WERI-Rb-1 (cell line): ENCODE measurements around the gene IGSF8.

Source experiments
- DNase-seq: peaks from one replicate; pipeline ENCODE4 v3.0.0-alpha.2; 2020
- H3K27ac ChIP-seq: fragments of 250-450 bp; sonication (Bioruptor Pico); 2 replicates; pipeline ENCODE4 v1.5.1; 2020; ENCODE audit warnings: mild to moderate bottlenecking, moderate library complexity
- H3K27me3 ChIP-seq: fragments of 250-450 bp; sonication (Bioruptor Pico); 2 replicates; pipeline ENCODE4 v1.5.1; 2021; ENCODE audit warnings: mild to moderate bottlenecking, low read depth, moderate library complexity; ENCODE audit not compliant: insufficient read depth, severe bottlenecking
- H3K36me3 ChIP-seq: fragments of 250-450 bp; sonication (Bioruptor Pico); 2 replicates; pipeline ENCODE4 v1.5.1; 2020; ENCODE audit warnings: mild to moderate bottlenecking, moderate library complexity
- H3K4me3 ChIP-seq: 2 replicates; pipeline ENCODE4 v1.5.1; 2011; ENCODE audit warnings: low read depth, mild to moderate bottlenecking, control low read depth, low read length
- H3K9me3 ChIP-seq: fragments of 250-450 bp; sonication (Bioruptor Pico); 2 replicates; pipeline ENCODE4 v1.5.1; 2021; ENCODE audit warnings: mild to moderate bottlenecking, moderate library complexity; ENCODE audit not compliant: severe bottlenecking
- CTCF ChIP-seq: IDR thresholded peaks from 2 replicates; pipeline ENCODE4 v1.5.1; 2011; ENCODE audit warnings: low read depth, mild to moderate bottlenecking, control low read depth, inconsistent platforms, low read length

IGSF8 gene

GRCh38 chr1:160095382-160096105 lies 2.9 kb downstream of the IGSF8 start:
- H3K9me3 ChIP-seq = no peaks in the 10 kb centered on the region
- no peak for TF ChIP-seq CTCF
- DNase-seq = no peak
- no peak overlapping the region for H3K27ac ChIP-seq
- H3K27me3 ChIP-seq = no peaks in the 10 kb centered on the region
- no peak overlapping the region for H3K4me3 ChIP-seq
- peaks cover 5% of the 10 kb centered on the region for H3K36me3 ChIP-seq

GRCh38 chr1:160094806-160095205 lies 3.6 kb downstream of the IGSF8 start:
- no peak for TF ChIP-seq CTCF
- Histone ChIP-seq H3K27me3 (no peaks in the 10 kb centered on the region), H3K9me3 (no peaks in the 10 kb centered on the region), H3K36me3 (peaks cover 5% of the 10 kb centered on the region), H3K4me3 (no peak overlapping the region), H3K27ac (no peak overlapping the region)
- no peak for DNase-seq

GRCh38 chr1:160094291-160094625 lies 4.2 kb downstream of the IGSF8 start:
- Histone ChIP-seq H3K36me3 (peaks cover 5% of the 10 kb centered on the region), H3K9me3 (no peaks in the 10 kb centered on the region), H3K4me3 (no peak overlapping the region), H3K27ac (no peak overlapping the region), H3K27me3 (no peaks in the 10 kb centered on the region)
- no peak for DNase-seq
- TF ChIP-seq CTCF = no peak

GRCh38 chr1:160093624-160094290 lies 4.7 kb downstream of the IGSF8 start:
- Histone ChIP-seq H3K27me3 (no peaks in the 10 kb centered on the region), H3K9me3 (no peaks in the 10 kb centered on the region), H3K36me3 (peaks cover 5% of the 10 kb centered on the region), H3K27ac (no peak overlapping the region), H3K4me3 (no peak overlapping the region)
- no peak for DNase-seq
- no peak for TF ChIP-seq CTCF

- peaks cover 5% of the 10 kb centered on the region for H3K36me3 ChIP-seq
- H3K4me3 ChIP-seq = no peak overlapping the region
- no peaks in the 10 kb centered on the region for H3K9me3 ChIP-seq
- no peak overlapping the region for H3K27ac ChIP-seq
- no peak for DNase-seq
- H3K27me3 ChIP-seq = no peaks in the 10 kb centered on the region
- TF ChIP-seq CTCF = no peak
Observed at GRCh38 chr1:160093069-160093395, 5.4 kb downstream of the IGSF8 start.
